Neural crest cell (in vitro differentiated cells): Measurements from ENCODE around the gene EMILIN1. TPM values are rescaled to one million over a fixed set of nuclear protein-coding genes. Genes with fewer than 3 reads are reported as not detected.

Source experiments
- DNase-seq: peaks from one replicate; pipeline ENCODE4 v3.0.0; 2021; ENCODE audit warnings: low read depth, mixed read lengths, low spot score
- H3K27ac Mint-ChIP-seq: one replicate; pipeline ENCODE4 v1.8.0; 2021; ENCODE audit warnings: mild to moderate bottlenecking, mixed read lengths; ENCODE audit not compliant: unreplicated experiment
- H3K27me3 Mint-ChIP-seq: 2 replicates; pipeline ENCODE4 v1.8.0; 2021; ENCODE audit warnings: low read depth, mild to moderate bottlenecking, mixed read lengths
- H3K36me3 Mint-ChIP-seq: 2 replicates; pipeline ENCODE4 v1.8.0; 2021; ENCODE audit warnings: low read depth, mild to moderate bottlenecking, mixed read lengths
- H3K4me1 Mint-ChIP-seq: 2 replicates; pipeline ENCODE4 v1.8.0; 2021; ENCODE audit warnings: mixed read lengths
- H3K4me3 Mint-ChIP-seq: one replicate; pipeline ENCODE4 v1.8.0; 2021; ENCODE audit warnings: mild to moderate bottlenecking, mixed read lengths
- H3K9me3 Mint-ChIP-seq: 2 replicates; pipeline ENCODE4 v1.8.0; 2021; ENCODE audit warnings: mixed read lengths
- CTCF ChIP-seq: fragments of 200-600 bp; sonication (generic); conservative IDR thresholded peaks from 2 replicates; pipeline ENCODE4 v1.5.0; 2021; ENCODE audit warnings: antibody characterized with exemption, mild to moderate bottlenecking
- total RNA-seq: library from RNA; stranded (reverse); gene quantifications from 2 replicates; pipeline ENCODE4 v1.2.1, GENCODE V29; 2021

The EMILIN1 gene
- total RNA-seq, 1 donor from 2014 or later = 24.1 TPM

GRCh38 chr2:27125104-27125503, 46.7 kb downstream of the EMILIN1 start:
- TF ChIP-seq CTCF = no peak
- Mint-ChIP-seq H3K4me3 (peak overlapping the region; percentile 45), H3K9me3 (no peaks in the 10 kb centered on the region), H3K27ac (no peak overlapping the region), H3K27me3 (peaks cover 40% of the 10 kb centered on the region), H3K36me3 (peaks cover 1% of the 10 kb centered on the region), H3K4me1 (peaks cover 7% of the 10 kb centered on the region)
- no peak for DNase-seq

- Mint-ChIP-seq H3K27ac (no peak overlapping the region), H3K4me1 (peaks cover 7% of the 10 kb centered on the region), H3K4me3 (peak overlapping the region; percentile 47), H3K9me3 (no peaks in the 10 kb centered on the region), H3K36me3 (peaks cover 2% of the 10 kb centered on the region), H3K27me3 (peaks cover 29% of the 10 kb centered on the region)
- TF ChIP-seq CTCF = no peak
- DNase-seq = no peak
Measured at GRCh38 chr2:27126252-27126710, 47.9 kb downstream of the EMILIN1 start.

- H3K27me3 Mint-ChIP-seq = peaks cover 11% of the 10 kb centered on the region
- peaks cover 8% of the 10 kb centered on the region for H3K4me1 Mint-ChIP-seq
- no peak overlapping the region for H3K27ac Mint-ChIP-seq
- TF ChIP-seq CTCF = no peak
- no peaks in the 10 kb centered on the region for H3K9me3 Mint-ChIP-seq
- H3K36me3 Mint-ChIP-seq = peaks cover 2% of the 10 kb centered on the region
- H3K4me3 Mint-ChIP-seq = peak overlapping the region; percentile 56
- no peak for DNase-seq
Measured at GRCh38 chr2:27127883-27128667, 49.7 kb downstream of the EMILIN1 start.

- no peak for TF ChIP-seq CTCF
- no peak for DNase-seq
- H3K9me3 Mint-ChIP-seq = no peaks in the 10 kb centered on the region
- H3K4me3 Mint-ChIP-seq = peak overlapping the region; percentile 56
- H3K36me3 Mint-ChIP-seq = peaks cover 2% of the 10 kb centered on the region
- H3K27me3 Mint-ChIP-seq = peaks cover 6% of the 10 kb centered on the region
- H3K4me1 Mint-ChIP-seq = peaks cover 12% of the 10 kb centered on the region
- peak overlapping the region; percentile 76 for H3K27ac Mint-ChIP-seq
Measured at GRCh38 chr2:27128668-27129571, 50.5 kb downstream of the EMILIN1 start.

- Mint-ChIP-seq H3K36me3 (peaks cover 2% of the 10 kb centered on the region), H3K27ac (no peak overlapping the region), H3K4me1 (peaks cover 12% of the 10 kb centered on the region), H3K27me3 (no peaks in the 10 kb centered on the region), H3K4me3 (peak overlapping the region; percentile 81), H3K9me3 (no peaks in the 10 kb centered on the region)
- DNase-seq = no peak
- TF ChIP-seq CTCF = no peak
Measured at GRCh38 chr2:27130396-27130795, 52.0 kb downstream of the EMILIN1 start.
